Heart right ventricle (tissue), 16 donors: ENCODE data around the gene ARL9. TPM values are rescaled to one million over a fixed set of nuclear protein-coding genes. Genes with fewer than 3 reads are reported as not detected.

Experiments used
- ATAC-seq, 8 donors: fragments of 200-7000 bp; cut with Tn5 transposase; one replicate each; pipeline ENCODE4 v1.9.1; 2020; ENCODE audit warnings: mild to moderate bottlenecking in 8 of 8, moderate library complexity in 8 of 8, moderate number of reproducible peaks in 1 of 8
- DNase-seq, 2 donors: peaks; one replicate each; pipeline ENCODE4 v3.0.0-alpha.2; 2020
- H3K27ac ChIP-seq, 10 donors: fragments of 200-600 bp; sonication (generic) in 2 of 10; one replicate each; pipeline versions ENCODE4 v1.5.0 to v1.8.0; 2020 to 2022; ENCODE audit warnings: mild to moderate bottlenecking in 3 of 10
- H3K27me3 ChIP-seq, 7 donors: fragments of 200-600 bp; one replicate each; pipeline ENCODE4 v1.8.0; 2021 to 2022; ENCODE audit warnings: mild to moderate bottlenecking in 2 of 7
- H3K36me3 ChIP-seq, 9 donors: fragments of 200-600 bp; sonication (generic) in 1 of 9; one replicate each; pipeline versions ENCODE4 v1.5.0 to v1.8.0; 2020 to 2022; ENCODE audit warnings: mild to moderate bottlenecking in 2 of 9
- H3K4me1 ChIP-seq, 9 donors: fragments of 200-600 bp; sonication (generic) in 1 of 9; one replicate each; pipeline versions ENCODE4 v1.5.0 to v1.8.0; 2020 to 2022; ENCODE audit warnings: mild to moderate bottlenecking in 4 of 9
- H3K4me3 ChIP-seq, 10 donors: fragments of 200-600 bp; sonication (generic) in 2 of 10; one replicate each; pipeline versions ENCODE4 v1.5.0 to v1.8.0; 2020 to 2022; ENCODE audit warnings: mild to moderate bottlenecking in 7 of 10, moderate library complexity in 2 of 10
- H3K9me3 ChIP-seq, 11 donors: fragments of 200-600 bp in 10 of 11; sonication (generic) in 2 of 11; one replicate each; pipeline versions ENCODE4 v1.5.0 to v1.8.0; 2013 to 2022; ENCODE audit warnings: mild to moderate bottlenecking in 2 of 11, control low read depth in 1 of 11, moderate library complexity in 1 of 11
- CTCF ChIP-seq, 9 donors: fragments of 200-600 bp; sonication (generic) in 2 of 9; IDR thresholded peaks; one replicate each; pipeline versions ENCODE4 v1.5.0 to v1.8.0; 2021 to 2022; ENCODE audit warnings: antibody characterized with exemption in 9 of 9, mild to moderate bottlenecking in 5 of 9, moderate library complexity in 1 of 9
- WGBS, 2 donors: extraction: QIAGEN DNeasy Blood & Tissue Kit; methylation state at CpG; one replicate each; pipeline ENCODE4 v1.1.7; 2013; ENCODE audit warnings: inconsistent platforms in 1 of 2; 5-methylcytosine and 5-hydroxymethylcytosine counted together
- intact Hi-C, 10 donors: fragments of 100-400 bp; cut with DNase I; formaldehyde crosslinking; loops; one replicate each; pipeline versions ENCODE4 v1.11.1 to v1.14.2; 2022
- long read RNA-seq, 3 donors: library from polyadenylated mRNA; unstranded; transcript quantifications; one replicate each; pipeline ENCODE4 v2.0.0, GENCODE V29; 2020 to 2021
- polyA plus RNA-seq, 2 donors: library from polyadenylated mRNA; stranded (reverse); fragments of 200-250 nt; gene quantifications; one replicate each; pipeline ENCODE4 v1.2.3, GENCODE V29; 2013
- total RNA-seq, 10 donors: library from RNA; stranded (reverse); fragmentation: NEBNext Ultra II Directional in 3 of 10; extraction: Animal tissue kit (Norgen Biotek cat#: 25700) in 3 of 10; gene quantifications; one replicate each; pipeline versions ENCODE4 v1.2.1 to v1.2.4, GENCODE V29; 2021 to 2023
- donor health status: Arrhythmogenic right ventricular cardiomyopathy.
- donor health status: ischemic (EF 13 %, LVEDD 7.1; RV severe dilation, severe dysfunction).
- donor health status: healthy with polysubstance abuse.
- donor health status: DM: no; HTN: yes; CAD: no.
- donor health status: DM: no; HTN: no; CAD: no.
- donor health status: ischemic (EF 25% LVEDD 6.9; RV normal size, moderate dysfunction).
- donor health status: ischemic (EF 25% LVEDD 5.7; RV mildly dilated, moderate dysfunction).
- donor health status: healthy.
- donor health status: DM: yes; HTN: yes; CAD: no.
- donor health status: Ischemic cardiomyopathy.
- donor health status: ischemic (EF 35%, LVEDD 5.7; RV mildly dilated, moderate dysfunction).
- donor health status: nonischemic (EF 11% LVEDD 7.7; RV severe dilation, severe dysfunction).
- donor health status: DM: yes; HTN: yes; CAD: no.
- donor health status: PGD.
- donor health status: ischemic (EF 29% LVEDD 5.4; RV normal size, mild dysfunction).
- donor health status: nonischemic (EF 23%, LVEDD 6.1; RV moderate dilation, normal function).

Gene ARL9, protein sequence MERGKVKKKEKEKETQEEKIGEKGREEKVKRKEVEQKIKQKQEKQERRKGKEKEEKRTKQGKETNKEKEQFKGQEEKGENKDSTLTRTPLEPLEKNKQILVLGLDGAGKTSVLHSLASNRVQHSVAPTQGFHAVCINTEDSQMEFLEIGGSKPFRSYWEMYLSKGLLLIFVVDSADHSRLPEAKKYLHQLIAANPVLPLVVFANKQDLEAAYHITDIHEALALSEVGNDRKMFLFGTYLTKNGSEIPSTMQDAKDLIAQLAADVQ
- total RNA-seq (under 1 TPM in 1 of 10 donors, not detected in 9; 0.19 TPM), polyA plus RNA-seq (under 1 TPM in 1 of 2 donors, not detected in 1; 0.09 TPM)
- long read RNA-seq, donor 1, result 0 reads
- long read RNA-seq, donor 2, result 0 reads
- long read RNA-seq, donor 3, result 0 reads

- no peak for TF ChIP-seq CTCF (IDR thresholded peaks at IDR 0.05)
- H3K27ac ChIP-seq, result peak within 1 kb of the TSS in 5 of 10 donors; percentile 3 to 43 (median 21)
- H3K4me1 ChIP-seq, result peaks cover 0 to 18% (median 13%) of the 10 kb centered on the region in 9 donors
- WGBS, 2 donors, result 5 to 6% methylated on average over 55 to 56 of the region's 56 CpGs
- peaks cover 0 to 18% (median 8%) of the 10 kb centered on the region in 7 donors for H3K27me3 ChIP-seq
- no peaks in the 10 kb centered on the region for H3K9me3 ChIP-seq
- ATAC-seq (peak; percentile 63 to 80 (median 77)), DNase-seq (peak; percentile 10 to 38)
- H3K36me3 ChIP-seq, result peaks cover 0 to 40% (median 14%) of the 10 kb centered on the region in 9 donors
- peak within 1 kb of the TSS; percentile 38 to 72 (median 56) for H3K4me3 ChIP-seq
- intact Hi-C loops, result loop anchor here in 1 of 10 donors (5.0 kb wide), 1 partner anchor 37 kb away; no protein-coding TSS in a partner anchor
Observed at GRCh38 chr4:56505269-56506130, at the start of gene ARL9. Gene ARL9, plus strand, starts transcription at chr4:56505791. Its CDS starts 72 bp downstream, at chr4:56505863.

GRCh38 chr4:56460085-56460484, 45.5 kb upstream of the ARL9 start:
- peaks cover 0 to 93% (median 8%) of the 10 kb centered on the region in 9 donors for H3K36me3 ChIP-seq
- whole genome bisulfite sequencing, 2 donors, result 76 to 81% methylated on average over 3 of the region's 3 CpGs
- H3K27me3 ChIP-seq, result no peaks in the 10 kb centered on the region
- no peak overlapping the region for H3K27ac ChIP-seq
- no peak for TF ChIP-seq CTCF (IDR thresholded peaks at IDR 0.05)
- no peak overlapping the region for H3K4me3 ChIP-seq
- DNase-seq (no peak), ATAC-seq (no peak)
- H3K4me1 ChIP-seq, result peaks cover 0 to 13% (median 7%) of the 10 kb centered on the region in 9 donors
- intact Hi-C loops, result loop anchor here in 1 of 10 donors (10.0 kb wide), 1 partner anchor 515 kb away; the partner anchor contains the start of genes NOA1 and POLR2B
- no peaks in the 10 kb centered on the region for H3K9me3 ChIP-seq

- Histone ChIP-seq H3K4me1 (peaks cover 5 to 29% (median 22%) of the 10 kb centered on the region in 9 donors), H3K9me3 (no peaks in the 10 kb centered on the region), H3K27ac (no peak overlapping the region), H3K36me3 (peaks cover 0 to 74% (median 8%) of the 10 kb centered on the region in 9 donors), H3K27me3 (no peaks in the 10 kb centered on the region), H3K4me3 (no peak overlapping the region)
- intact Hi-C loops, result loop anchor here in 1 of 10 donors (10.0 kb wide), 1 partner anchor 513 kb away; the partner anchor contains the start of genes NOA1 and POLR2B
- ATAC-seq (no peak), DNase-seq (no peak)
- TF ChIP-seq CTCF (IDR thresholded peaks at IDR 0.05), result no peak
Observed at GRCh38 chr4:56462157-56462556, 43.4 kb upstream of the ARL9 start.

DNA sequence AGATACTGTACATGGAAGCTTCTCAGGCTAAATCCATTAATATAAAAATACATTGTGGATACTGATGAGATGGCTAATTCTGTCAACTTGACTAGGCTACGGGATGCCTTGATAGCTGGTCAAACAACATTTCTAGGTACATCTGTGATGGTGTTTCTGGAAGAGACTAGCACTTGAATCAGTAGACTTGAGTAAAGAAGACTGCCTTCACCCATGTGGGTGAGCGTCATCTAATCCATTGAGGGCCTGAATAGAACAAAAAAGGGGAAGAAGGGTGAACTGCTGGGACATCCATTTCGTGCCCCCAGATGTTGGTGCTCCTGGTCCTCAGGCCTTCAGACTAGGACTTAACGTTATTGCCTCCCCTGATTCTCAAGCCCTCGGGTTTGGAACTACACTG, 41.9 kb upstream of the ARL9 start:
- WGBS, 2 donors, result 91% methylated on average over 5 of the region's 5 CpGs
- intact Hi-C loops, result loop anchor here in 1 of 10 donors (10.0 kb wide), 1 partner anchor 511 kb away; the partner anchor contains the start of genes NOA1 and POLR2B
- H3K36me3 ChIP-seq, result peaks cover 0 to 59% (median 8%) of the 10 kb centered on the region in 9 donors
- DNase-seq (no peak), ATAC-seq (no peak)
- H3K27me3 ChIP-seq, result no peaks in the 10 kb centered on the region
- peaks cover 5 to 35% (median 28%) of the 10 kb centered on the region in 9 donors for H3K4me1 ChIP-seq
- no peak for TF ChIP-seq CTCF (IDR thresholded peaks at IDR 0.05)
- no peak overlapping the region for H3K4me3 ChIP-seq
- no peak overlapping the region for H3K27ac ChIP-seq
- H3K9me3 ChIP-seq, result no peaks in the 10 kb centered on the region
